HG02938 (cell line): Measurements from ENCODE around the gene OR2AT4.
"Not testable (repeated sequence)": the region's sequence is repeated elsewhere in the genome, so short reads cannot be mapped to it uniquely, and the experiment has no call there.

Experiments used
- ATAC-seq: cut with Tn5 transposase; IDR thresholded peaks from one replicate; pipeline ENCODE4 v1.9.1; 2021; ENCODE audit warnings: mild to moderate bottlenecking, moderate library complexity; ENCODE audit not compliant: unreplicated experiment

The OR2AT4 gene

GRCh38 chr11:75096456-75097172 lies at the start of gene OR2AT4:
Gene OR2AT4, minus strand, starts transcription at chr11:75096876.
- no peak for ATAC-seq

DNA sequence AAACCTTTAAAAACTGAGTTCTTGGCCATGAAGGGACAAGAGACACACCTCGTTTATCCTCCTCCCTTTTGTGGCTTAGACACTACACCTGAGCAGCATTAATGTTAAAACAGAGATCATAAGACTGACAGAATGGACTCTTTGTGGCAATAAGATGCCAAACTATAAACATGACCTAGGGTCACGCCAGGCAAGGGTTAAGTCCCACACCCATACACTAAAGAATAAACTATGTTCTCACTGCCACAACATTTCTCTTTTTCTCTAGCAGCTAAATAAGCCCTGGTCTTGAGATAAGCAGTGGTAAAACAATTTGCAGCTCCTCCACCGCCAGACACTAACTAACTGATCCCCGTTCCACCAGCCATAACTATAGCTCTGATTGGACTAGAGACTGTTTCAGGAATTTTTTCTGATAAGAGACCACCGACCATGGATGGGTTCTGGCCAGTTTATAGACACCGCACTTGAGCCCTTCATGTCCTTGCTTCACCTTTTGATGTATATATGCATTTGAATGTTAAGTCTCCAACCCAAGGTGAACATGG lies 49.4 kb upstream of the OR2AT4 start:
- ATAC-seq: no peak

DNA sequence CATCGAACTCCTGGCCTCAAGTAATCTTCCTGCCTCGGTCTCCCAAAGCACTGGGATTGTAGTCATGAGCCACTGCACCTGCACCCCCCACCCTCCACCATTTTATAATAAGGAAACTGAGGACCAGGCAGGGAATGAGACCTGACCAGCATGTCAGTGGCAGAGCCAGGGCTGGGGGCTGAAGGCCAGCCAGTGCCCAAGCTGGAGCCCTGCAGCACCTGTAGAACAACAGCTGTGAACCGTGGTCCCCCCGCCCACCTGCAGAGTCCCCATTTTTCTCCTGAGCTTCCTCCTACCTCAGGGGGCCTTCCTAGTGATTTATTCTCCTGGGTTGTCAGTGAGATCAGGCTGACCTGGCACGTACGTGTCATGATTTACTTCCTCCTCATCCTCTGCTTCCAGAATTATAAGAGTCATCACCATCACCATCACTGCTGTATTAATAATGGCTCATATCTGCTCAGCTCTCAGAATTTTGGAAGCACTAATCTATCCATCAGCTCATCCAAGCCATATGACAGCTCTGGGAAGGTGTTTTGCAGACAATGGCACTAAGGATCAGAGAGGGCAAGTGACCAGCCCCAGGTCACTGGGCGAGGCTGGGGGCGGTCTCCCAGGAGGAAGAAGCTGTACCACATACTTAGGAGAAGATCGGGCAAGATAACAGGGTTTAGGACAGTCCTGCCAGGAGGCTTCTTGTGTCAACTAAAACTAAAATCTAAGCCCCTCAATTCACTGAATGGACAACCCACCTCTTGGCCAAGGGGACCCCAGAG lies 48.7 kb upstream of the OR2AT4 start:
- ATAC-seq: no peak

DNA sequence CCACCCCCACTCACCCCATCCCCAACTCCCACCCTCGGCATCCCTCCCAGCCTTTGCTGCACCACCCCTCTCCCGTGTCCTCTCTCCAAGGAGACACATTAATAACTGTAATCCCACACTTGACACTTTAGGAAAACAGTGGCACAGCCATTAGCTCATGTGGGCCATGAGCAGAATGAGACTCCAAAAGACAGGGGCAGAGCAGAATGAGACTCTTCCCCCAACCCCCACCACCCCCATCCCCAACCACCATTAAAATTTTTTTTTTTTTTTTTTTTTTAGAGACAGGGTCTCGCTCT lies 48.0 kb upstream of the OR2AT4 start:
- no peak for ATAC-seq

GRCh38 chr11:75143420-75143731 lies 46.7 kb upstream of the OR2AT4 start:
- ATAC-seq: no peak

GRCh38 chr11:75142714-75143419 lies 46.2 kb upstream of the OR2AT4 start:
- no peak for ATAC-seq

- no peak for ATAC-seq
These were observed 44.5 kb upstream of the OR2AT4 start for GRCh38 chr11:75141166-75141565.

- no peak for ATAC-seq
These were observed 43.8 kb upstream of the OR2AT4 start for GRCh38 chr11:75140269-75141138.

GRCh38 chr11:75135651-75136050 lies 39.0 kb upstream of the OR2AT4 start:
- ATAC-seq: no peak

GRCh38 chr11:75135021-75135650 lies 38.5 kb upstream of the OR2AT4 start:
- no peak for ATAC-seq

GRCh38 chr11:75133976-75134375 lies 37.3 kb upstream of the OR2AT4 start:
- ATAC-seq: no peak

DNA sequence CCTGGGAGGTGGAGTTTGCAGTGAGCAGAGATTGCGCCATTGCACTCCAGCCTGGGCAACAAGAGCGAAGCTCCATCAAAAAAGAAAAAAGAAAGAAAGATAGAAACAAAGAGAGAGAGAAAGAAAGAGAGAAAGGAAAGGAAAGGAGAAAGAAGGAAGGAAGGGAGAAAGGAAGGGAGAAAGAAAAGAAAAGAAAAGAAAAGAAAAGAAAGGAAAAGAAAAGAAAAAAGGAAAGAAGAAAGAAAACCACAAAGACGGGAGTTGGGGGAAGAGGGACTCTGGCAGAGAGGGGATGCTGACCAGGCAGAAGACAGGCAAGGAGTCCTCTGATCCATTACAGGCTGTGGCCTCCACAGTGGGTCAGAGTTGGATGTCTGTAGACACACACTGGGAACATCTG lies 35.4 kb upstream of the OR2AT4 start:
- no peak for ATAC-seq

- no peak for ATAC-seq
These were observed 29.9 kb upstream of the OR2AT4 start for GRCh38 chr11:75126564-75126963.

GRCh38 chr11:75118577-75118976 lies 21.9 kb upstream of the OR2AT4 start:
- ATAC-seq: no peak

GRCh38 chr11:75114465-75114864 lies 17.8 kb upstream of the OR2AT4 start:
- no peak for ATAC-seq

GRCh38 chr11:75113030-75113429 lies 16.4 kb upstream of the OR2AT4 start:
- ATAC-seq: no peak

DNA sequence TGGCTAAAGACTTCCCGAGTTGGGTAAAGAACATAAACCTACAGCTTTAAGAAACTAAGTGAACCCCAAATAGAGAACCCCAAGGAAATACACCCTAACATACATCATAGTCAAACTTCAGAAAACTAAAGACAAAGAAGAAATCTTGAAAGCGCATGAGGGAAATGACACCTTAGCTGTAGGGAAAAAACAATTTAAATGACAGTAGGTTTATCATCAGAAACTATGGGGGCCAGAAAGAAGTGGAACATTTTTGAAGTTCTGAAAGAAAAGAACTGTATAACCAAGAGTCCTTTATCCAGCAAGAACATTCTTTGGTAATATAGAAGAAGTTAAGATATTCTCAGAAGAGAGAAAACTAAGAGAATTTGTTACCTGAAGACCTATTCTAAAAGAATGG lies 15.5 kb upstream of the OR2AT4 start:
- ATAC-seq: no peak

DNA sequence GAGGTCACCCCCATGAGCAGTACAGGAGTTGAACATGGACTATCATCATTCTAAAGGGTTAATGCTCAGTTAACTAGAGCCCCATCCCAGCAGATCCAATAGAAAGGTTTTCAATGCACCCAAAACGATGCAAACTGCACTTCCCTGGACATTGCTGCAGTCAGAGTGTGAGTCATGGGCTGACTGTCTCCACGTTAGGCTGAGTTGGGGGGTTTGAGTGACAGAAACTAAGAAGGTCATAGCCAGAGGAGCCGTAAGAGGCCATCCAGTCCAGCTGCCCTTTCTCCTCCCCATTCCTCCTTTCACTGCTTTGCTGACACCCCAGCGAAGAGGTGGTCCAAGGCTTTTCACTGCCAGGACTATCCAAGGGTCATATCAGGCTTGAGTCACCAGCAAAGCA lies 10.5 kb upstream of the OR2AT4 start:
- no peak for ATAC-seq

GRCh38 chr11:75105967-75106681 lies 9.4 kb upstream of the OR2AT4 start:
- not testable (repeated sequence) for ATAC-seq

DNA sequence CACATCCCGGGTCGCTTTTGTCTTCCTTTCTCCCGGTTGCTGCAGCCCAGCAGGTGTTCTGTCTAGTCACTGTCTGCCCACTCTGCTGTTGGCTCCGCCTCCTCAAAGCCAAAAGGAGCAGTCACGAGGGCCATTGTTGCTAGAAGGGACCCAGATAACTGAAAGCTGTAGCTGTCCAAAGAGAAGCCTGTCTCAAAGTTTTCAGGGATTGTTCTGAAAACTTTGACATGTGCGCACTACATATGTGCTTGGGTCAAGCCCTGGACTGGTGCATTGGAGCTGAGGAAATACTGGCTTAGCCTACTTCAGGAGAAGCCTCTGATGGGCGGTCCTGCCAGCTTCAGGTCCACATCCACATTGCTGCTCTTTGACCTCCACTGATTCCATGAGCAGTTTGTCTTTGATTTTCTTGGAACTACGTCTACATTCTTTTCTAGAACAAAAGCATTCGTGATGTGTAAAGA lies 8.8 kb upstream of the OR2AT4 start:
- ATAC-seq: no peak
